ENCODE measurements around the gene RCAN1.
A peak's percentile ranks its signal among the peaks of the same experiment; 100 is the strongest.
"Not testable (repeated sequence)": the region's sequence is repeated elsewhere in the genome, so short reads cannot be mapped to it uniquely, and the experiment has no call there.

Gene RCAN1

GRCh38 chr21:34604956-34605355 lies 10.0 kb downstream of the RCAN1 start:
- not testable (repeated sequence) for H3K27me3 ChIP-seq (ENCODE audit: control insufficient read depth, insufficient read depth, low read length); H3K36me3 ChIP-seq (ENCODE audit: control insufficient read depth, insufficient read depth, low read length); H3K9ac ChIP-seq (ENCODE audit: low read length); H3K27ac ChIP-seq (ENCODE audit: low read depth, low read length); H3K4me1 ChIP-seq (ENCODE audit: control insufficient read depth, insufficient read depth, low read length); H3K4me3 ChIP-seq (ENCODE audit: low read length)

GRCh38 chr21:34604556-34604955 lies 10.4 kb downstream of the RCAN1 start:
- Histone ChIP-seq H3K27ac (ENCODE audit: low read depth, low read length) (no peak overlapping the region), H3K9ac (ENCODE audit: low read length) (no peak overlapping the region), H3K4me1 (ENCODE audit: control insufficient read depth, insufficient read depth, low read length) (no peaks in the 10 kb centered on the region), H3K4me3 (ENCODE audit: low read length) (no peak overlapping the region), H3K36me3 (ENCODE audit: control insufficient read depth, insufficient read depth, low read length) (no peaks in the 10 kb centered on the region), H3K27me3 (ENCODE audit: control insufficient read depth, insufficient read depth, low read length) (no peaks in the 10 kb centered on the region)

GRCh38 chr21:34603710-34604057 lies 11.2 kb downstream of the RCAN1 start:
- Histone ChIP-seq H3K36me3 (ENCODE audit: control insufficient read depth, insufficient read depth, low read length) (no peaks in the 10 kb centered on the region), H3K27me3 (ENCODE audit: control insufficient read depth, insufficient read depth, low read length) (no peaks in the 10 kb centered on the region), H3K27ac (ENCODE audit: low read depth, low read length) (no peak overlapping the region), H3K4me1 (ENCODE audit: control insufficient read depth, insufficient read depth, low read length) (no peaks in the 10 kb centered on the region), H3K9ac (ENCODE audit: low read length) (no peak overlapping the region), H3K4me3 (ENCODE audit: low read length) (no peak overlapping the region)

GRCh38 chr21:34603002-34603709 lies 11.8 kb downstream of the RCAN1 start:
- Histone ChIP-seq H3K4me3 (ENCODE audit: low read length) (no peak overlapping the region), H3K4me1 (ENCODE audit: control insufficient read depth, insufficient read depth, low read length) (no peaks in the 10 kb centered on the region), H3K27ac (ENCODE audit: low read depth, low read length) (no peak overlapping the region), H3K36me3 (ENCODE audit: control insufficient read depth, insufficient read depth, low read length) (no peaks in the 10 kb centered on the region), H3K27me3 (ENCODE audit: control insufficient read depth, insufficient read depth, low read length) (no peaks in the 10 kb centered on the region), H3K9ac (ENCODE audit: low read length) (no peak overlapping the region)

- Histone ChIP-seq H3K4me3 (ENCODE audit: low read length) (no peak overlapping the region), H3K9ac (ENCODE audit: low read length) (no peak overlapping the region), H3K27ac (ENCODE audit: low read depth, low read length) (no peak overlapping the region), H3K4me1 (ENCODE audit: control insufficient read depth, insufficient read depth, low read length) (no peaks in the 10 kb centered on the region), H3K27me3 (ENCODE audit: control insufficient read depth, insufficient read depth, low read length) (no peaks in the 10 kb centered on the region), H3K36me3 (ENCODE audit: control insufficient read depth, insufficient read depth, low read length) (no peaks in the 10 kb centered on the region)
Observed at GRCh38 chr21:34602061-34602460, 12.9 kb downstream of the RCAN1 start.

- Histone ChIP-seq H3K9ac (ENCODE audit: low read length) (no peak overlapping the region), H3K4me1 (ENCODE audit: control insufficient read depth, insufficient read depth, low read length) (peaks cover 4% of the 10 kb centered on the region), H3K27ac (ENCODE audit: low read depth, low read length) (no peak overlapping the region), H3K27me3 (ENCODE audit: control insufficient read depth, insufficient read depth, low read length) (no peaks in the 10 kb centered on the region), H3K36me3 (ENCODE audit: control insufficient read depth, insufficient read depth, low read length) (no peaks in the 10 kb centered on the region), H3K4me3 (ENCODE audit: low read length) (no peak overlapping the region)
Observed at GRCh38 chr21:34599534-34600101, 15.3 kb downstream of the RCAN1 start.

- no peaks in the 10 kb centered on the region for H3K27me3 ChIP-seq (ENCODE audit: control insufficient read depth, insufficient read depth, low read length)
- H3K9ac ChIP-seq (ENCODE audit: low read length) = no peak overlapping the region
- H3K4me3 ChIP-seq (ENCODE audit: low read length) = no peak overlapping the region
- H3K36me3 ChIP-seq (ENCODE audit: control insufficient read depth, insufficient read depth, low read length) = no peaks in the 10 kb centered on the region
- no peak overlapping the region for H3K27ac ChIP-seq (ENCODE audit: low read depth, low read length)
- H3K4me1 ChIP-seq (ENCODE audit: control insufficient read depth, insufficient read depth, low read length) = peaks cover 4% of the 10 kb centered on the region
Observed at GRCh38 chr21:34598931-34599400, 15.9 kb downstream of the RCAN1 start.

GRCh38 chr21:34597406-34597805 lies 17.5 kb downstream of the RCAN1 start:
- Histone ChIP-seq H3K36me3 (ENCODE audit: control insufficient read depth, insufficient read depth, low read length) (no peaks in the 10 kb centered on the region), H3K27ac (ENCODE audit: low read depth, low read length) (no peak overlapping the region), H3K4me3 (ENCODE audit: low read length) (no peak overlapping the region), H3K4me1 (ENCODE audit: control insufficient read depth, insufficient read depth, low read length) (peaks cover 8% of the 10 kb centered on the region), H3K9ac (ENCODE audit: low read length) (no peak overlapping the region), H3K27me3 (ENCODE audit: control insufficient read depth, insufficient read depth, low read length) (no peaks in the 10 kb centered on the region)

- H3K27me3 ChIP-seq (ENCODE audit: control insufficient read depth, insufficient read depth, low read length) = no peaks in the 10 kb centered on the region
- no peak overlapping the region for H3K4me3 ChIP-seq (ENCODE audit: low read length)
- H3K36me3 ChIP-seq (ENCODE audit: control insufficient read depth, insufficient read depth, low read length) = no peaks in the 10 kb centered on the region
- no peak overlapping the region for H3K27ac ChIP-seq (ENCODE audit: low read depth, low read length)
- no peak overlapping the region for H3K9ac ChIP-seq (ENCODE audit: low read length)
- peaks cover 13% of the 10 kb centered on the region for H3K4me1 ChIP-seq (ENCODE audit: control insufficient read depth, insufficient read depth, low read length)
Observed at GRCh38 chr21:34596561-34597271, 18.2 kb downstream of the RCAN1 start.

- peaks cover 13% of the 10 kb centered on the region for H3K4me1 ChIP-seq (ENCODE audit: control insufficient read depth, insufficient read depth, low read length)
- no peaks in the 10 kb centered on the region for H3K27me3 ChIP-seq (ENCODE audit: control insufficient read depth, insufficient read depth, low read length)
- H3K27ac ChIP-seq (ENCODE audit: low read depth, low read length) = no peak overlapping the region
- peak overlapping the region; percentile 1 for H3K4me3 ChIP-seq (ENCODE audit: low read length)
- no peaks in the 10 kb centered on the region for H3K36me3 ChIP-seq (ENCODE audit: control insufficient read depth, insufficient read depth, low read length)
- no peak overlapping the region for H3K9ac ChIP-seq (ENCODE audit: low read length)
Observed at GRCh38 chr21:34595457-34595856, 19.5 kb downstream of the RCAN1 start.

- H3K4me3 ChIP-seq (ENCODE audit: low read length) = no peak overlapping the region
- H3K27ac ChIP-seq (ENCODE audit: low read depth, low read length) = peak overlapping the region; percentile 10
- no peak overlapping the region for H3K9ac ChIP-seq (ENCODE audit: low read length)
- H3K36me3 ChIP-seq (ENCODE audit: control insufficient read depth, insufficient read depth, low read length) = no peaks in the 10 kb centered on the region
- no peaks in the 10 kb centered on the region for H3K27me3 ChIP-seq (ENCODE audit: control insufficient read depth, insufficient read depth, low read length)
- H3K4me1 ChIP-seq (ENCODE audit: control insufficient read depth, insufficient read depth, low read length) = peaks cover 13% of the 10 kb centered on the region
Observed at GRCh38 chr21:34594566-34595234, 20.2 kb downstream of the RCAN1 start.

- Histone ChIP-seq H3K27ac (ENCODE audit: low read depth, low read length) (no peak overlapping the region), H3K36me3 (ENCODE audit: control insufficient read depth, insufficient read depth, low read length) (no peaks in the 10 kb centered on the region), H3K4me1 (ENCODE audit: control insufficient read depth, insufficient read depth, low read length) (peaks cover 13% of the 10 kb centered on the region), H3K4me3 (ENCODE audit: low read length) (no peak overlapping the region), H3K9ac (ENCODE audit: low read length) (no peak overlapping the region), H3K27me3 (ENCODE audit: control insufficient read depth, insufficient read depth, low read length) (no peaks in the 10 kb centered on the region)
Observed at GRCh38 chr21:34593954-34594531, 20.9 kb downstream of the RCAN1 start.
